Colonic mucosa (tissue), 4 donors: Measurements from ENCODE around the gene TIMP2. TPM values are rescaled to one million over a fixed set of nuclear protein-coding genes. Genes with fewer than 3 reads are reported as not detected.

Source experiments
- DNase-seq: peaks from one replicate; pipeline ENCODE4 v3.0.0-alpha.2; 2020
- H3K27ac ChIP-seq: fragments of 200-600 bp; one replicate; pipeline ENCODE4 v1.8.0; 2021
- H3K27me3 ChIP-seq: fragments of 200-600 bp; one replicate; pipeline ENCODE4 v1.8.0; 2021
- H3K36me3 ChIP-seq: fragments of 200-600 bp; one replicate; pipeline ENCODE4 v1.8.0; 2021
- H3K4me1 ChIP-seq: fragments of 200-600 bp; one replicate; pipeline ENCODE4 v1.8.0; 2021; ENCODE audit warnings: mild to moderate bottlenecking
- H3K4me3 ChIP-seq: fragments of 200-600 bp; one replicate; pipeline ENCODE4 v1.8.0; 2021
- H3K9ac ChIP-seq, 2 donors: one replicate each; pipeline ENCODE4 v1.7.0; 2013; ENCODE audit warnings: control low read depth in 2 of 2, low read depth in 2 of 2, low read length in 2 of 2
- H3K9me3 ChIP-seq: fragments of 200-600 bp; one replicate; pipeline ENCODE4 v1.8.0; 2021
- CTCF ChIP-seq: fragments of 200-600 bp; IDR thresholded peaks from one replicate; pipeline ENCODE4 v1.8.0; 2022; ENCODE audit warnings: antibody characterized with exemption, mild to moderate bottlenecking
- intact Hi-C: fragments of 100-400 bp; cut with DNase I; formaldehyde crosslinking; loops from one replicate; pipeline ENCODE4 v1.14.1; 2022
- total RNA-seq, 2 donors: library from RNA; stranded (reverse); fragmentation: NEBNext Ultra II Directional in 1 of 2; extraction: Animal tissue kit (Norgen Biotek cat#: 25700) in 1 of 2; gene quantifications; one replicate each; pipeline ENCODE4 v1.2.1, GENCODE V29; 2021
- donor health status: healthy.
- donor health status: DM: no; HTN: no; CAD: no.
- donor health status: DM: no; HTN: no; CAD: no.

TIMP2 gene
- total RNA-seq, 2 donors from 2014 or later: 42.8 to 86.1 TPM

- no peaks in the 10 kb centered on the region for H3K36me3 ChIP-seq
- no peak overlapping the region for H3K27ac ChIP-seq
- no peak for TF ChIP-seq CTCF
- no peak overlapping the region for H3K9ac ChIP-seq
- intact Hi-C loops: no loop called here
- no peak overlapping the region for H3K4me3 ChIP-seq
- H3K27me3 ChIP-seq: no peaks in the 10 kb centered on the region
- H3K9me3 ChIP-seq: no peaks in the 10 kb centered on the region
- no peak for DNase-seq
- H3K4me1 ChIP-seq: no peaks in the 10 kb centered on the region
These were observed 25.6 kb downstream of the TIMP2 start for GRCh38 chr17:78899361-78900260.

- TF ChIP-seq CTCF: no peak
- no peak for DNase-seq
- no peaks in the 10 kb centered on the region for H3K36me3 ChIP-seq
- H3K9me3 ChIP-seq: no peaks in the 10 kb centered on the region
- H3K27ac ChIP-seq: no peak overlapping the region
- no peak overlapping the region for H3K4me3 ChIP-seq
- no peaks in the 10 kb centered on the region for H3K4me1 ChIP-seq
- no peak overlapping the region for H3K9ac ChIP-seq
- intact Hi-C loops: no loop called here
- no peaks in the 10 kb centered on the region for H3K27me3 ChIP-seq
These were observed 26.2 kb downstream of the TIMP2 start for GRCh38 chr17:78898947-78899346.

GRCh38 chr17:78898075-78898836, 26.9 kb downstream of the TIMP2 start:
- TF ChIP-seq CTCF: no peak
- Histone ChIP-seq H3K4me1 (no peaks in the 10 kb centered on the region), H3K36me3 (no peaks in the 10 kb centered on the region), H3K9ac (peak overlapping the region in 1 of 2 donors; percentile 4), H3K4me3 (no peak overlapping the region), H3K9me3 (no peaks in the 10 kb centered on the region), H3K27me3 (no peaks in the 10 kb centered on the region), H3K27ac (no peak overlapping the region)
- DNase-seq: no peak
- intact Hi-C loops: no loop called here

- Histone ChIP-seq H3K9me3 (no peaks in the 10 kb centered on the region), H3K4me1 (no peaks in the 10 kb centered on the region), H3K4me3 (no peak overlapping the region), H3K9ac (peak overlapping the region in 1 of 2 donors; percentile 4), H3K27ac (no peak overlapping the region), H3K36me3 (no peaks in the 10 kb centered on the region), H3K27me3 (no peaks in the 10 kb centered on the region)
- no peak for TF ChIP-seq CTCF
- intact Hi-C loops: no loop called here
- no peak for DNase-seq
These were observed 27.5 kb downstream of the TIMP2 start for GRCh38 chr17:78897664-78898047.

GRCh38 chr17:78896834-78897663, 28.1 kb downstream of the TIMP2 start:
- no peak for TF ChIP-seq CTCF
- Histone ChIP-seq H3K9ac (no peak overlapping the region), H3K27ac (no peak overlapping the region), H3K4me3 (no peak overlapping the region), H3K9me3 (no peaks in the 10 kb centered on the region), H3K36me3 (no peaks in the 10 kb centered on the region), H3K4me1 (peaks cover 3% of the 10 kb centered on the region), H3K27me3 (no peaks in the 10 kb centered on the region)
- no peak for DNase-seq
- intact Hi-C loops: no loop called here
